IMR-90 (cell line): ENCODE data around the gene MKS1. TPM values are rescaled to one million over a fixed set of nuclear protein-coding genes. Genes with fewer than 3 reads are reported as not detected.
A peak's percentile ranks its signal among the peaks of the same experiment; 100 is the strongest.

Experiments used
- ATAC-seq: fragments of 200-7000 bp; cut with Tn5 transposase; 2 replicates; pipeline ENCODE4 v1.9.1; 2020; ENCODE audit warnings: low read depth, mild to moderate bottlenecking, moderate library complexity
- BruUV-seq: library from RNA; stranded (reverse); fragments of 400-500 nt; replicated peaks from 2 replicates; lab custom pipeline; 2021; lab: Mats Ljungman, UMichigan
- CTCF ChIA-PET: fragments of 300-600 bp; formaldehyde crosslinking; extraction: SDS; loops from one replicate; lab custom pipeline; 2021; ENCODE audit warnings: antibody characterized with exemption; lab: Yijun Ruan, JAX
- POLR2A ChIA-PET: fragments of 300-600 bp; sonication (Branson Sonifier 250); formaldehyde crosslinking; loops from one replicate; lab custom pipeline; 2022; ENCODE audit warnings: antibody characterized with exemption; ENCODE audit not compliant: unreplicated experiment; lab: Charles Lee
- DNase-seq: peaks from one replicate; pipeline ENCODE4 v3.0.0; 2013
- H2AFZ ChIP-seq: replicated peaks from 2 replicates; pipeline ENCODE3; 2013; ENCODE audit warnings: low read length, mild to moderate bottlenecking; ENCODE audit not compliant: poor library complexity
- H2AK5ac ChIP-seq: 2 replicates; pipeline ENCODE4 v1.6.1; 2013; ENCODE audit warnings: low read depth, low read length, inconsistent platforms
- H2AK9ac ChIP-seq: replicated peaks from 2 replicates; pipeline ENCODE3; 2013; ENCODE audit warnings: mild to moderate bottlenecking, low read depth, low read length, moderate library complexity; ENCODE audit not compliant: poor library complexity
- H2BK120ac ChIP-seq: 2 replicates; pipeline ENCODE4 v1.6.1; 2013; ENCODE audit warnings: low read depth, low read length, inconsistent platforms
- H2BK15ac ChIP-seq: 3 replicates; pipeline ENCODE4 v1.6.1; 2013; ENCODE audit warnings: low read depth, low read length, inconsistent platforms
- H2BK20ac ChIP-seq: 2 replicates; pipeline ENCODE4 v1.6.1; 2013; ENCODE audit warnings: low read depth, mild to moderate bottlenecking, inconsistent platforms, low read length, moderate library complexity
- H2BK5ac ChIP-seq: 2 replicates; pipeline ENCODE4 v1.6.1; 2013; ENCODE audit warnings: mild to moderate bottlenecking, low read depth, low read length, inconsistent platforms; ENCODE audit not compliant: poor library complexity, severe bottlenecking
- H3K14ac ChIP-seq: replicated peaks from 2 replicates; pipeline ENCODE4 v1.6.1; 2013; ENCODE audit warnings: low read depth, low read length, inconsistent platforms
- H3K18ac ChIP-seq: 2 replicates; pipeline ENCODE4 v1.6.1; 2013; ENCODE audit warnings: low read depth, low read length, control low read depth
- H3K23ac ChIP-seq: 2 replicates; pipeline ENCODE4 v1.6.1; 2013; ENCODE audit warnings: low read depth, low read length, inconsistent platforms
- H3K27ac ChIP-seq: 2 replicates; pipeline ENCODE4 v1.5.1; 2013; ENCODE audit warnings: mild to moderate bottlenecking, control low read depth, low read length; ENCODE audit not compliant: insufficient read depth
- H3K27me3 ChIP-seq: 2 replicates; pipeline ENCODE4 v1.6.1; 2013; ENCODE audit warnings: low read length; ENCODE audit not compliant: control insufficient read depth, insufficient read depth
- H3K36me3 ChIP-seq: 2 replicates; pipeline ENCODE4 v1.6.1; 2013; ENCODE audit warnings: low read length, mixed read lengths; ENCODE audit not compliant: control insufficient read depth, insufficient read depth
- H3K4ac ChIP-seq: 2 replicates; pipeline ENCODE4 v1.6.1; 2013; ENCODE audit warnings: low read depth, low read length, inconsistent platforms
- H3K4me1 ChIP-seq: 2 replicates; pipeline ENCODE4 v1.6.1; 2013; ENCODE audit warnings: low read length, mixed read lengths; ENCODE audit not compliant: control insufficient read depth, insufficient read depth
- H3K4me2 ChIP-seq: 2 replicates; pipeline ENCODE4 v1.6.1; 2013; ENCODE audit warnings: low read depth, mild to moderate bottlenecking, control low read depth, low read length, moderate library complexity
- H3K4me3 ChIP-seq: 2 replicates; pipeline ENCODE4 v1.5.1; 2013; ENCODE audit warnings: low read depth, mild to moderate bottlenecking, control low read depth, low read length, moderate library complexity; ENCODE audit not compliant: insufficient read depth
- H3K56ac ChIP-seq: 2 replicates; pipeline ENCODE4 v1.6.1; 2013; ENCODE audit warnings: low read length, inconsistent platforms; ENCODE audit not compliant: insufficient read depth; ENCODE audit errors: extremely low read depth
- H3K79me1 ChIP-seq, 2 experiments: 2 replicates each; pipeline ENCODE4 v1.6.1; 2013; ENCODE audit warnings: low read length in 2 of 2, inconsistent platforms in 1 of 2, low read depth in 1 of 2
- H3K9ac ChIP-seq: 2 replicates; pipeline ENCODE4 v1.6.1; 2013; ENCODE audit warnings: low read depth, low read length, control low read depth
- H3K9me1 ChIP-seq: 2 replicates; pipeline ENCODE4 v1.6.1; 2013; ENCODE audit warnings: low read length, inconsistent platforms; ENCODE audit not compliant: insufficient read depth
- H3K9me3 ChIP-seq: 2 replicates; pipeline ENCODE4 v1.6.1; 2013; ENCODE audit warnings: low read length; ENCODE audit not compliant: control insufficient read depth, insufficient read depth
- H4K20me1 ChIP-seq: 2 replicates; pipeline ENCODE4 v1.6.1; 2013; ENCODE audit warnings: low read length, inconsistent platforms; ENCODE audit not compliant: insufficient read depth
- H4K5ac ChIP-seq: 2 replicates; pipeline ENCODE4 v1.6.1; 2013; ENCODE audit warnings: mild to moderate bottlenecking, low read depth, low read length, control low read depth
- H4K8ac ChIP-seq, 2 experiments: 2 replicates each; pipeline ENCODE4 v1.6.1; 2013; ENCODE audit warnings: low read depth in 2 of 2, low read length in 2 of 2, control low read depth in 1 of 2, inconsistent platforms in 1 of 2
- H4K91ac ChIP-seq: 2 replicates; pipeline ENCODE4 v1.6.1; 2013; ENCODE audit warnings: low read depth, low read length, inconsistent platforms; ENCODE audit not compliant: insufficient read depth
- CTCF ChIP-seq: conservative IDR thresholded peaks from 2 replicates; pipeline ENCODE4 v1.5.1; 2012; ENCODE audit warnings: mild to moderate bottlenecking, low read depth, low read length, improper control_type of control experiment
- RAD21 ChIP-seq: IDR thresholded peaks from 2 replicates; pipeline ENCODE4 v1.6.1; 2012; ENCODE audit warnings: low read length, improper control_type of control experiment
- SMC3 ChIP-seq: fragments of 150-350 bp; IDR thresholded peaks from 2 replicates; pipeline ENCODE4 v1.6.1; 2016; ENCODE audit warnings: low read depth, mild to moderate bottlenecking, antibody characterized with exemption, low read length, moderate library complexity
- WGBS, 2 experiments: methylation state at CpG; one replicate each; pipeline versions ENCODE4 v1.1.5 to v1.1.7; 2013; ENCODE audit warnings: missing lambda C conversion rate in 2 of 2; ENCODE audit not compliant: insufficient read length in 1 of 2; ENCODE audit errors: extremely low coverage in 2 of 2; 5-methylcytosine and 5-hydroxymethylcytosine counted together
- dilution Hi-C: fragments of 300-500 bp; cut with HindIII; formaldehyde crosslinking; loops from one replicate; pipeline ENCODE4 v1.14.3; 2018; ENCODE audit warnings: low sequenced_read_pairs; ENCODE audit not compliant: unreplicated experiment
- in situ Hi-C: fragments of 300-500 bp; cut with MboI; formaldehyde crosslinking; loops from 3 replicates; pipeline ENCODE4 v1.14.3; 2019; ENCODE audit warnings: low sequenced_read_pairs, inconsistent platforms, mixed read lengths
- intact Hi-C: fragments of 100-400 bp; cut with micrococcal nuclease; formaldehyde crosslinking; loops from 2 replicates; pipeline ENCODE4 v1.10.0; 2022
- polyA plus RNA-seq, 3 experiments: library from polyadenylated mRNA; depleted of rRNA; stranded (reverse); fragments of >200 nt; gene quantifications; 2 replicates each; pipeline ENCODE4 v1.2.3, GENCODE V29; 2012; ENCODE audit warnings: low replicate concordance in 1 of 3
- total RNA-seq: library from RNA; depleted of rRNA; stranded (reverse); fragments of >200 nt; gene quantifications from 2 replicates; pipeline ENCODE4 v1.2.3, GENCODE V29; 2012

Gene MKS1
- total and polyA plus RNA-seq, 2 of the 4 experiments (the other 2 are of a cell fraction): 11.5 to 13.2 TPM

DNA sequence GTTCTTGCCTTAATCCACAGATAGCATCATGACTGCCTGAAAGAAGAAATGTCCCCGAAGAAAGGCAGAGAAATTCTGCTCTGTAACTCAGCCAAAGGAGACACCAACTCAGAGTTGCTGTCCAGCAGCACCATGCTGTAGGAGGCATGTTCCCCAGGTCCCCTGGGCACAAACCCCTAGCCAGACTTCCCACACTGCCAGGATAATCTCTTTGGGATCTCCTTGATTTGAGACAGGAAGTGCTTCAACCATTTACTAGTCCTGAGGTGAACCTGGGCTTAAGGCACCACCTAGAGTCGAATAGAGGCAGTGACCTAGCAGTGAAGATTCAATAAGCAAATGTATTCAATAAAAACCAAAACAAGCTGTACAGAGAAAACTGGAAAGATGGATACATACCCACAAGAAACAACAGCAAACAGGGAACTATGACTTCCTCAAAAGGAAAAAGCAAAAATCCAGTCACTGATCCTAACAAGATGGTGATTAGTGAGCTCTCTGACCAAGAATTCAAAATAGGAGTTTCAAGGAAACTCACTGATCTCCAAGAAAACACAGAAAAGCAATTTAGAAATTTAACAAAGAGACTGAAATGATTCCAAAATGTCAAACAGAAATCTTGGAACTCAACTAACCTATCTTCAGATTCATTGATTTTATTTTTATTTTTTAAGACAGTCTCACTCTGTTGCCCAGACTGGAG, 46.5 kb downstream of the MKS1 start:
- ATAC-seq: no peak

More for the DNA sequence above, 46.5 kb downstream of the MKS1 start:
- Histone ChIP-seq H2AK5ac (no peak overlapping the region), H4K8ac (no peak overlapping the region), H2BK20ac (no peak overlapping the region), H3K27ac (no peak overlapping the region), H3K79me1 (no peaks in the 10 kb centered on the region), H3K9ac (no peak overlapping the region), H4K91ac (no peak overlapping the region), H3K23ac (no peak overlapping the region), H3K36me3 (no peaks in the 10 kb centered on the region), H3K4me3 (no peak overlapping the region), H3K4me1 (no peaks in the 10 kb centered on the region), H2AFZ (no peak overlapping the region), H3K18ac (no peak overlapping the region), H4K5ac (no peak overlapping the region), H2BK120ac (no peak overlapping the region), H3K14ac (no peak overlapping the region), H3K9me3 (no peaks in the 10 kb centered on the region), H2AK9ac (no peak overlapping the region), H3K9me1 (no peaks in the 10 kb centered on the region), H3K27me3 (no peaks in the 10 kb centered on the region; the same call in 1 of the 2 replicates), H2BK15ac (no peak overlapping the region), H3K56ac (no peak overlapping the region), H3K4ac (no peak overlapping the region), H3K4me2 (no peak overlapping the region), H4K20me1 (no peaks in the 10 kb centered on the region), H2BK5ac (no peak overlapping the region)
- dilution Hi-C loops (no loop called here), intact Hi-C loops (no loop called here), in situ Hi-C loops (no loop called here)
- no TSS peak for BruUV-seq
- peak; percentile 4 for DNase-seq
- whole genome bisulfite sequencing, 2 experiments: 33% methylated on average over 1 of the region's 2 CpGs; no CpG with 5 or more reads in 1 of the 2 experiments
- CTCF ChIA-PET: interaction anchor here (0.6 kb wide), 1 partner anchor 190 kb away, joined by 3 read pairs; no protein-coding TSS in a partner anchor
- POLR2A ChIA-PET: interaction anchor here (0.6 kb wide), 1 partner anchor 355 kb away, joined by 4 read pairs; no protein-coding TSS in a partner anchor
- TF ChIP-seq CTCF (peak; percentile 15; the same call in 1 of the 2 replicates), RAD21 (0 out of 2 replicates have a peak, but pooled peaks have one; percentile 11), SMC3 (no peak)
